GM18867 (cell line): Measurements from ENCODE around the gene RBMS1.
"Not testable (repeated sequence)": the region's sequence is repeated elsewhere in the genome, so short reads cannot be mapped to it uniquely, and the experiment has no call there.

ENCODE experiments used
- ATAC-seq: cut with Tn5 transposase; IDR thresholded peaks from one replicate; pipeline ENCODE4 v1.9.1; 2021; ENCODE audit warnings: mild to moderate bottlenecking, moderate library complexity; ENCODE audit not compliant: unreplicated experiment

RBMS1 gene

GRCh38 chr2:160472839-160473251, 20.8 kb downstream of the RBMS1 start:
- no peak for ATAC-seq

DNA sequence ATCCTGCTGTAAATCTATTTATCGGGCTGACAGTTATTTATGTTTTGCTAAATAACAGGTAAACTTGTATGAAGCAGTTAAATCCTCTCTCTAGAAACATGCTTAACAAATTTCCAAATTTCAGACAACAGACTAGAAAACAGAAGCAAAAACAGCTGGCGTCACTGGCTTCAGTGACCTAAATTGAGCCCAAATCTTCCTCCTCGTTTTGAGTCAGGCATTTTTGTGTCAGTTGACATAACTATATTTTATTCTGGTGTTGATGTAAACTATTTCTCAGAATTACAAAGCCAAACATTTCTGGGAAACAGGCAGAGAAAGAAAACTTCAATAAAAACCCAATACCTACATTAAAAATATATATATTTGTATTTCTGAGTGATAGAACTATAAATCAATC, 21.7 kb downstream of the RBMS1 start:
- ATAC-seq, result no peak

DNA sequence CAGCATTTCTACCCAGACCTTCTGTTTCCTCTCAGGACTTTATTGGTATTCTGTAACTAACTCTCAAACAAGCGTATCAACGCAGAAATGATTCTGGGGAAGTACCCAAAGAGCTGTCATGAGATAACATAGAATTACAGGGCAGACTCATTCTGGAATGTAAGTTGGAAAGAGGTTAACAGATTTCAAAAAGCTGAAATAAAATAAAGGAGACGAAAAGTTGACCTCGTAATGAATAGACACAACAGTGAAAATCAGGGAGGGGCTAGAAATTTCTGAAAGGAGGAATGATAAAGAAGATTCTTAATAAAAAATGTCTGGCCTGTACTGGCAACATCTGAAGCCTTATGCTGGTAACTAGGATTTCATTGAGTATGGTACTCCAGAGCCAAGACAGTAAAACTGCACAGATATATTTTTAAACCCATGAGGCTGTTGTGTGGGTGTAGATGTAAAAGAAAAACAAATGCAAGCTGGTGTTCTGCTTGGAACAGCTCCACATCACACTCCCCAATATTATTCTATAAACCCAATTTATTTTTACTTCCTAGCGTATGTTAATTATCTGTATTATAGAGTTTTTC, 23.9 kb downstream of the RBMS1 start:
- no peak for ATAC-seq

DNA sequence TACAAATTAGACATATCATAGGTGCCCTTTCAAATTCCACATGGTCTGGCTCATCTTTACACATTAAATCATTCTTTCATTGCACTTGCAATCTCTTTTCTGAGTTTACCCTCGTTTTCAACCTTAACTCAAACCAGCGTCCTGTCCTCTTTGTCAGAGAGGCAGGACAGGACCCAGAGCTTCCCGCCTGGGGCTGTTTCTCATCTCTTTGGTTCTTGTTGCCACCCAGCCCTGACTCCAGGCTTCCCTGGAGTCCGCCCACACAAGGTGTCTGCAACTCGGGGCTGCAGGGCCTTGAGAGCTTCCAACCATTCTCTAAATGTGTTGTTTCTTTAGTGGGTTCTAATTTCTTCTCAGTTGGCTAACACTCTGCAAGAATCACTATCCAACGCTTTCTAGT, 24.4 kb downstream of the RBMS1 start:
- ATAC-seq, result no peak

- ATAC-seq, result no peak
Observed at GRCh38 chr2:160467086-160467485, 26.5 kb downstream of the RBMS1 start.

- no peak for ATAC-seq
Observed at GRCh38 chr2:160465406-160465805, 28.2 kb downstream of the RBMS1 start.

DNA sequence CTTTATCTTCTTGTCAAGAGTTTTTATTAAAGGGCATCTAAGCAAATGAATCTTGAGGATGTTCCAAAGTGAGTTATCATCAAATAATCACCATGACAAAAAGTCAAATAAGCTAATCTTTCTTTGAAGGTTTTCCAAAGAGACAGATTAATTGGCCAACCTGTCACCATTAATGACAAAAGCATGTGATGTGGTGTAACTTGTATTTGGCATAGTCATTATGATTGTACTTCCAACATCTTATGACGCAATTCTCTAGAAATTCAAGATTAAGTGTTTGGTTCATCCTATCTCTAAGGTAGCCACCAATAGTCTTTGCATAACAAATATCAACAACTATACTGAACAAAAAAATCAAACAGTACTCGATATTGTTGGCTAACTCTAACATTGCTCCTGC, 28.6 kb downstream of the RBMS1 start:
- ATAC-seq, result no peak

- ATAC-seq, result no peak
Observed at GRCh38 chr2:160464017-160464416, 29.6 kb downstream of the RBMS1 start.

GRCh38 chr2:160463245-160463644, 30.4 kb downstream of the RBMS1 start:
- ATAC-seq, result no peak

DNA sequence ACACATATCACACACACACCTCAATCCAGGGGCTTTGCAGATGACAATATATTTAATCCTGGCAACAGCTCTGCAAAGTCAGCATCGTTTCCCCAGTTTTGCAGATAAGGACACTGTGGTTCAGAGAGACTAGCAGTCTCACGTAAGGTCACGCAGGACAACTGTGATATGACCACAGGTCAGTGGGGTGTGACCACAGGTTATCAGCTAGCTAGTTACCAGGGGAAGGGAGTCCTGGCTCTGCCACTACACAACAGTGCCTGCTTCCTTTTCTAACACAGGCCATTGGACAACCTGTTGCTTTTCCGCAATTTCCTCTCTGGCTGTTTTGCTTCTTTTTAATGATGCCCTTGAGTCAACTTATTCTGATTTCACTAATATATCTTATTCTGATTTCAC, 33.3 kb downstream of the RBMS1 start:
- no peak for ATAC-seq

DNA sequence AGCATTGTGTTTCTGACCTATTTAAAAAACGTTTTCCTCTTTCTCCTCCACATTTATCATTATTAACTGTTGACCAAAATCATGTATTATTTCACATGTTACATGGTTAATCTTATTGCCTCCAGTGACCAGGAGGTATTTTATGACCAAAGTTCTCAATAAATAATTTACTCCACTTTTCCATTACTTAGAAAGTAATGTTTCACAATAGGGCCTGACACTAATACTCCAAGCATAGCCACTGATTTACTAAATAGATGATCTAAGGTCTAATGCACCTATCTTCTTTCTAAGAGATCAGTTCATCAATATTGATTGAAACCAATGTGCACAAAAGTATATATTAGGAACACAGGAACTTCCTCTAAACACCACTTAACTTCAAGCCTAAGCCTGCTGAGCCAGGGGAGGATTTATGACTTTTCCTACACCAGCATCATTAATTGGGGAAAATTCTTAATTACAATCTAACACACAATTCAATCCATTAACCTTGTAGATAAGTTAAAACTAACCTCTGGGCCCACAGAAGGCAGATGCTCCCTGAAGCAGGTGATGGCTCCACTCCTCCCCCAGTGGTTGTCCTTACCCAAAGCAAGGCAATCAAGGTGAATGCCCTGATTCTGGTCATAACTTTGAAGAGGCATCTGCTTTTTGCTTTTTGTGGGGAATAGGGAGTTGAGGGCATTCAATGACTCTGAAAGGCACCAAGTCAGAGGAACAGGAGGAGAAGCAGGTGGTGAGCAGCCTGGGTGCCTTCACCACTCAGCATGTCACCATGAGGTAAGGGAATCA, 33.9 kb downstream of the RBMS1 start:
- ATAC-seq, result no peak

- ATAC-seq, result no peak
Observed at GRCh38 chr2:160458718-160459453, 34.7 kb downstream of the RBMS1 start.

DNA sequence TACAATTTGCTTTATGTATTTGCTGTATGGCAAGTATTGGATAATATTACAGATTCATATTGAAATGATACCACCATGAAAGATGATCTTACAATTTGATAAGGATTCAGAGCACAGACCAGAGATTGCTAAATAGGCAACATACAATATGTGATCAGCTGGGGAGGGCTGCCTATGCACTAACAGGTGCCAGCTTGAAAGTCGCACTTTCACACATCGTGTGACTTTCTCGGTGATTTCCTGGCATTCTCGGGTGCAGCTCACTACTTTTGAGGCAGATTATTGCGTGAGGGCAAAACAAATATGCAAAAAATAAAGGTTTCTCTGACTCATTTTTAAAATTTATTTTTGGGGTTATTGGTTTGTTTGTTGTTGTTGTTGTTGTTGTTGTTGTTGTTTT, 36.0 kb downstream of the RBMS1 start:
- peak; percentile 91 for ATAC-seq

GRCh38 chr2:160454070-160454797, 39.4 kb downstream of the RBMS1 start:
- ATAC-seq, result no peak

DNA sequence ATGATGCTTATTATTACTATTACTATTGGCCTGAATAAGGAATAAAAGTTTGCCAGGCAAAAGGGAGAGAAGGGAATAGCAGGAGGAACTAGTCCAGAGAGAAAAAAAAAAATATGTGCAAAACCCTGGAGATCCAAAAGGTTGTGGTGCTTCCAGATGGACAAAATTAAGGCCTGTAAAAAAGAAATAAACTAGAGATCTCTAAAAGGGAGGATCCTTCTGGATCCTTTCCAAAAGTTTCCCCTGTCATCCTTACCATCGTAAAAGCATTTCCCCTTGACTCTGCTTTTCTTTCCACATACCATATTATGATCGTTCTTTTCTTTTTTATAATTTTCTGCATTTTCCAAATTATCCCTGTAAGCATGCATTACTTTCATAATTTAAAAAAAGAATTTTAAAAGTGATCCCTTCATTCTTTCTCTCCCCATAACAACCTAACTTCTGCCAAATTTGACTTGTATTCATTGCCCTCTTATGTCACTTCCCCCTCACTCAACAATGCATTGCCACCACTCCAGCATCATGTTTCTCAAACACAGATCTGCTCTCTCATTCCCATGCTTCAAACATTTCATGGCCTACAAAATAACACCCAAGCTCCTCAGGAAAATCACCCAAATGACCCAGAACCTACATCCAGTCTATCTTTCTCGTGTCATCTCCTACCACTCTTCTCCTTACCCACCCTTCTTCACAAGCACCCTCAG, 40.3 kb downstream of the RBMS1 start:
- ATAC-seq, result no peak

DNA sequence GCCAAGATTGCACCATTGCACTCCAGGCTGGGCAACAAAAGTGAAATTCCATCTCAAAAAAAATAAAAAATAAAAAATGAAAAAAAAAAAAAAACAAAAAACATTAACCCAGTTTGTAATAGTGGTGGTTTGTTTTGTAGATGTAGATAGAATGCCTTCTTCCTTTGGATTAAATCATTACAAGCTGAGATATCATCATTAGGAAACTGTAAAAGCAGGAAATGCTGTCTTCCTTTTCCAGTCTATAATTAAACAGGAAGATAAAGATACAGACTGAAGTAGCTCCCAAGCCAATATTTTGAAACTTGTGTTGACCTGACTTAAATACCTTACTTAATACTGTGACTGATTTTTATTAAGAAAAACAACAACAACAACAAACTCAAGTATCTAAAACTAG, 43.1 kb downstream of the RBMS1 start:
- ATAC-seq, result no peak

DNA sequence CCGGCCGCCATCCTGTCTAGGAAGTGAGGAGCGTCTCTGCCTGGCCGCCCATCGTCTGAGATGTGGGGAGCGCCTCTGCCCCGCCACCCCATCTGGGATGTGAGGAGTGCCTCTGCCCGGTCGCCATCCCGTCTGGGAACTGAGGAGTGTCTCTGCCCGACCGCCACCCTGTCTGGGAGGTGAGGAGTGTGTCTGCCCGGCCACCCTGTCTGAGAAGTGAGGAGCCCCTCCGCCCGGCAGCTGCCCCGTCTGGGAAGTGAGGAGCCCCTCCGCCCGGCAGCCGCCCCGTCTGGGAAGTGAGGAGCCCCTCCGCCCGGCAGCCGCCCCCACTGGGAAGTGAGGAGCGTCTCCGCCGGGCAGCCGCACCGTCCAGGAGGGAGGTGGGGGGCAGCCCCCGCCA, 44.8 kb downstream of the RBMS1 start:
- ATAC-seq, result not testable (repeated sequence)

GRCh38 chr2:160445673-160446072, 47.9 kb downstream of the RBMS1 start:
- ATAC-seq, result no peak

GRCh38 chr2:160442603-160443002, 51.0 kb downstream of the RBMS1 start:
- no peak for ATAC-seq

- no peak for ATAC-seq
Observed at GRCh38 chr2:160440888-160441287, 52.7 kb downstream of the RBMS1 start.

DNA sequence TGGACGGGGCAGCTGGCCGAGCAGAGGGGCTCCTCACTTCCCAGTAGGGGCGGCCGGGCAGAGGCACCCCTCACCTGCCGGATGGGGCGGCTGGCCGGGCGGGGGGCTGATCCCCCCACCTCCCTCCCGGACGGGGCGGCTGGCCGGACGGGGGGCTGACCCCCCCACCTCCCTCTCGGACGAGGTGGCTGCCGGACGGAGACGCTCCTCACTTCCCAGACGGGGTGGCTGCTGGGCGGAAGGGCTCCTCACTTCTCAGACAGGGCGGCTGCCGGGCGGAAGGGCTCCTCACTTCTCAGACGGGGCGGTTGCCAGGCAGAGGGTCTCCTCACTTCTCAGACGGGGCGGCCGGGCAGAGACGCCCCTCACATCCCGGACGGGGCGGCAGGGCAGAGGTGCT, 54.6 kb downstream of the RBMS1 start:
- ATAC-seq, result not testable (repeated sequence)
